Fibroblast of lung (primary cell): ENCODE measurements around the gene PDLIM5.

ENCODE experiments used
- EZH2 ChIP-seq: IDR thresholded peaks from 2 replicates; pipeline ENCODE4 v1.5.1; 2012; ENCODE audit warnings: low read length, control low read depth, mild to moderate bottlenecking; ENCODE audit errors: missing control alignments
- TF ChIP-seq, protein P1 (sequence below), 2 donors: IDR thresholded peaks in 1 of 2; conservative IDR thresholded peaks in 1 of 2; 1 replicate in 1 of 2; 2 replicates in 1 of 2; pipeline ENCODE4 v1.5.1; 2011 to 2012; ENCODE audit warnings: low read length in 2 of 2, control low read depth in 1 of 2, inconsistent platforms in 1 of 2, low read depth in 1 of 2, mild to moderate bottlenecking in 1 of 2

DNA sequence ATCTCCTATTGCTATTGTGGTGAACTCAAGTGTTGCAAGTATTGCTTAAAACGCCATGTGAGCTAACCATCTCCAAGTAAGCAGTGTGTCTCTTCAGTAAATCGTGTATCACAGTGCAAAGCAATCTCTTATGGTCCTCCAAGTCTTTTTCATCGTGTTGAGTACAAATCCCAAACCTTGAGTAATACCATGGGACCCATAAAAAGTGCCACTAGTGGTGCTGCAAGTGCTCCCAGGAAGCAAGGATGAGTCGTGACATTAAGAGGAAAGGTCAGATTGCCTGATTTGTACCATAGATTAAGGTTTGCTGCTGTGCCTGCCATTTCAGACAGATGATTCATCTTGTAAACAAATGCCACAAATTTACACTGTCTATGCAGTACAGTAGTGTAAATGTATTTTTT lies 239.1 kb downstream of the PDLIM5 start:
- TF ChIP-seq, protein P1, sequence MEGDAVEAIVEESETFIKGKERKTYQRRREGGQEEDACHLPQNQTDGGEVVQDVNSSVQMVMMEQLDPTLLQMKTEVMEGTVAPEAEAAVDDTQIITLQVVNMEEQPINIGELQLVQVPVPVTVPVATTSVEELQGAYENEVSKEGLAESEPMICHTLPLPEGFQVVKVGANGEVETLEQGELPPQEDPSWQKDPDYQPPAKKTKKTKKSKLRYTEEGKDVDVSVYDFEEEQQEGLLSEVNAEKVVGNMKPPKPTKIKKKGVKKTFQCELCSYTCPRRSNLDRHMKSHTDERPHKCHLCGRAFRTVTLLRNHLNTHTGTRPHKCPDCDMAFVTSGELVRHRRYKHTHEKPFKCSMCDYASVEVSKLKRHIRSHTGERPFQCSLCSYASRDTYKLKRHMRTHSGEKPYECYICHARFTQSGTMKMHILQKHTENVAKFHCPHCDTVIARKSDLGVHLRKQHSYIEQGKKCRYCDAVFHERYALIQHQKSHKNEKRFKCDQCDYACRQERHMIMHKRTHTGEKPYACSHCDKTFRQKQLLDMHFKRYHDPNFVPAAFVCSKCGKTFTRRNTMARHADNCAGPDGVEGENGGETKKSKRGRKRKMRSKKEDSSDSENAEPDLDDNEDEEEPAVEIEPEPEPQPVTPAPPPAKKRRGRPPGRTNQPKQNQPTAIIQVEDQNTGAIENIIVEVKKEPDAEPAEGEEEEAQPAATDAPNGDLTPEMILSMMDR (conservative IDR thresholded peaks at IDR 0.05 in 1 of 2, IDR thresholded peaks at IDR 0.05 in 1 of 2; ENCODE audit: low read depth in 1 of 2, low read length in 2 of 2), result no peak
- no peak for TF ChIP-seq EZH2
